HG03432 (cell line): ENCODE results near the gene IVNS1ABP.
"Not testable (repeated sequence)": the region's sequence is repeated elsewhere in the genome, so short reads cannot be mapped to it uniquely, and the experiment has no call there.

Source experiments
- ATAC-seq: cut with Tn5 transposase; IDR thresholded peaks from one replicate; pipeline ENCODE4 v1.9.1; 2021; ENCODE audit warnings: mild to moderate bottlenecking, moderate library complexity; ENCODE audit not compliant: unreplicated experiment

Gene IVNS1ABP

DNA sequence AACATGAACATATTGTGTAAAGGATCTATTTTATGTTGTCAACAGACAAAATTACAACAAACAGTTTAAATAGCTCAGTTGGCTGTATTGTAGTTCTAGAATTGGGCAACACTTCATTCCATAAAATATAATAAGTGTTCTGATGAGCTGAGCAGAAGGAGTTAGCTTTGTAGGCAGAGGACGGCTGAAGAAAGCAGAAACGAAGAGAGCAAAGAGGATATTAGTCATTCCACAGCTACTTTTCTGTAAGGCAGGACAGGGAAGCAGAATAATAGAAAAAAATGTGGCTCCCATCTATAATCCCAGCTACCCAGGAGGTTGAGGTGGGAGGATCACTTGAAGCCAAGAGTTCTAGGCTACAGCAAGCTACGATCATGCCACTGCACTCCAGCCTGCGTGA lies 20.2 kb upstream of the IVNS1ABP start:
- ATAC-seq: no peak

GRCh38 chr1:185334182-185334581 lies 17.1 kb upstream of the IVNS1ABP start:
- no peak for ATAC-seq

DNA sequence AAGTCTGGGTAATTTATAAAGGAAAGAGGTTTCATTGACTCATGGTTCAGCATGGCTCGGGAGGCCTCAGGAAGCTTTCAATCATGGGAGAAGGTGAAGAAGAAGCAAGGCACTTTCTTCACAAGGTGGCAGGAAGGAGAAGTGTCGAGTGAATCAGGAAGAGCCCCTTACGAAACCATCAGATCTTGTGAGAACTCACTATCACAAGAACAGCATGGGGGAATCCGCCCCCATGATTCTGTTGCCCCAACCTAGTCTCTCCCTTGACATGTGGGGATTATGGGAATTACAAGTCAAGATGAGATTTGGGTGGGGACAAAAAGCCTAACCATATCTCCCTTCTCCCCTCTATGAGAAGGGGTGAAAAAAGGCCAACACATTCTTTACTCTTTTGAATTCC lies 11.2 kb upstream of the IVNS1ABP start:
- no peak for ATAC-seq

DNA sequence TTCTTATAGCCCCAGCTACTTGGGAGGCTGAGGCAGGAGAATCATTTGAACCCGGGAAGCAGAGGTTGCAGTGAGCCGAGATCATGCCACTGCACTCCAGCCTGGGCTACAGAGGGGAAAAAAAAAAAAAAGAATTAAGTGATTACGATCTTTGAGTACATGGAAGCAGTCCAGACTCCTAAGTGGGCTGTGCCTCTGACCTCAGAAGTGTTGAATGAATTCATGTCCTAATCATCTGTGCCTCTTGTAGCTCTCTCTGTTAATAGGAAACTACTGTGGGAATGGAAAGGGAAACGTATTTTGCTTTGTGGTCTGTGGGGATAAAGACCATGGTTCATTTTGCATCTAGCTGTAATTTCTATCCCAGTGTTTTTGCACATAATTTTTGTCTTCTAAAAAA lies 8.4 kb upstream of the IVNS1ABP start:
- ATAC-seq: no peak

GRCh38 chr1:185324118-185324517 lies 7.1 kb upstream of the IVNS1ABP start:
- ATAC-seq: no peak

DNA sequence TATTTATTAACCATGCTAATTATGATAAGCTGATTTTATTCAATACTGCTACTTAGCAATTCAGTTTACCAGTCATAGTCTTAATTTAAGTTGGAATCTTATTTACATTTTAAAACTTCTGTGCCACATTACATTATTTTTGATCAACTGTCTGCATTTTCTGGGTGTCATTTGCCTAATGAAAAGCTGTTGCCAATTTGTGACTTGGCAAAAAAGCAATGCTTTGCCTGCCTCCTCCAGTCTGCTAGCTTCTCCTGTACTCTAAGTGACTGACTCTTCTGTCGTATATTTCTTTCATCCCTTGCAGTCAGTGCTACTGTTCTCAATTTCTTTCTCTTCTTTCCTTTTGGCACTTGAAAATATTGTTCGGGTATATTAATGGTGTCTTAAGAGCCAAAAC lies 5.6 kb upstream of the IVNS1ABP start:
- ATAC-seq: no peak

GRCh38 chr1:185321653-185322221 lies 4.7 kb upstream of the IVNS1ABP start:
- ATAC-seq: not testable (repeated sequence)

GRCh38 chr1:185321104-185321503 lies 4.1 kb upstream of the IVNS1ABP start:
- not testable (repeated sequence) for ATAC-seq

- no peak for ATAC-seq
These were observed 2.1 kb upstream of the IVNS1ABP start for GRCh38 chr1:185319139-185319475.

DNA sequence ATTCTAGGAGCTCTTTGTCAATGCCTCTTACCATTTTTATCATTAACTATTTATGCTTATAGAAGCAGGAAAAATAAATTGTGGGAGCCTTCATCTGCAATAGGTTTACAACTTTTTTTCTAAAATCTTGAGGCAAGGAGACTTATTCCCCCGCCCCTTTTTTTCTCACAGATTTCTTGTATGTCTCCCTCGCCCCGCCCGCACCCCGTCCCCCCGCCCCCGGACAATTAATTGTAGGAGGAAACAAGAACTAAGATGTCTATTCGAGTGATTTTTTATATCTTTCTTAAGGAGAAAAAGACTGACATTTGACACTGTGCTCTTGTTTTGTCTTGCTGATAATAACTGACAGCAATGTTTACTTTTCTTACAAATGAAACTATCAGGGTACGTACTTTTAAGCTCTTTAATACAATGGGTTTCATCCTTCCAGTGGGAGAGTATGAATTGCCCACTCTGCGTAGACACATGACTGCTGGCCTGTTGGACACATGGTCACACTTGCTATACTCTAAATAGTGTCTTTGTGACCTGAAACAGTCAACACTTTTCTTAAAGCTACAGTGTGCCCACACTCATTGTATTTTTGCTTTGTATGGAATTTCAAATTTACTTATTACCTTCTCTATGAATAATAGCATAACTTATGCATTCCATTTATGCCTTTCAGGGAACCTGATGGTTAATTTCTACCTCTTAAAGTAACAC lies 1.5 kb upstream of the IVNS1ABP start:
- no peak for ATAC-seq

DNA sequence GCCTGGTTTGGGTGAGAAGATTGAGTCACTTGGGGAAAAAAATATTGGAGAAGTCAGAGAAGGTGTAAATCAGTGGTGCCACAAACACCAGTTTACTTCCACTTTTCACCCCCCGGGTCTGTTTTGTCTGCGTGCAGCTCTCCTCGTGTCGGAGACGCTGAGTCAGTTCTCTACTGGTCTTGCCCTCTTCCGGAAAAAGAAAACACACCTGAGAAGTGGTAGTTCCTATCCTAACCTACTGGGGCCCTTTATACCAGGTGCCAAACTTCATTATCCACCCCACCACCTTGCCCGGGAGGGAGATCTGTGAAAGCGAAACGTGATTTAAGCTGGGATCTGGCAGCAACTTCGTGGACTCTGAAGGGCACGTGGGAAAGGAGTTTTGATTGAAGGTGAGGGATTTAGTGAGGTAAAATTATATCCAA lies 855 bp upstream of the IVNS1ABP start:
- peak; percentile 38 for ATAC-seq

- peak; percentile 56 for ATAC-seq
These were observed 645 bp downstream of the IVNS1ABP start for GRCh38 chr1:185316163-185317033.

- ATAC-seq: peak; percentile 0
These were observed 1.5 kb downstream of the IVNS1ABP start for GRCh38 chr1:185315445-185316071.

DNA sequence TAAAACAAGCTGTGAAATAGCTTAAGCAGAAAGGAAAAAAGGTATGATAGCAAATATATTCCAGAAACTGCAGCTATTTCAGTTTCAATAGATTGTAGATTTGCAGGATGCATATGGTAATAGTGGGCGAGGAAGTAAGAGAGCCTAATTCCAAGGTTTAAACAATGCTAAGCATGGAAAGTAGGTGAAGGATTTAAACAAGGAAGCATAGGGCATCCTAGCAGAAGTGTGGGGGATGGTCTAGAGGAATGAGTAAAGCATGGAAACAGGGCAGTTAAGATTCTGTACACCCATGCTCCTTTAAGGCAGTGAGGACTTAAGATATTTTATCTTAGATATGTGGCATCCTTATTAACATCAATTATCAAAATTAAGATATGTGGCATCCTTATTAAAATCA lies 2.6 kb downstream of the IVNS1ABP start:
- ATAC-seq: no peak

- ATAC-seq: no peak
These were observed 4.5 kb downstream of the IVNS1ABP start for GRCh38 chr1:185312361-185313138.

- no peak for ATAC-seq
These were observed 5.3 kb downstream of the IVNS1ABP start for GRCh38 chr1:185311589-185312225.

DNA sequence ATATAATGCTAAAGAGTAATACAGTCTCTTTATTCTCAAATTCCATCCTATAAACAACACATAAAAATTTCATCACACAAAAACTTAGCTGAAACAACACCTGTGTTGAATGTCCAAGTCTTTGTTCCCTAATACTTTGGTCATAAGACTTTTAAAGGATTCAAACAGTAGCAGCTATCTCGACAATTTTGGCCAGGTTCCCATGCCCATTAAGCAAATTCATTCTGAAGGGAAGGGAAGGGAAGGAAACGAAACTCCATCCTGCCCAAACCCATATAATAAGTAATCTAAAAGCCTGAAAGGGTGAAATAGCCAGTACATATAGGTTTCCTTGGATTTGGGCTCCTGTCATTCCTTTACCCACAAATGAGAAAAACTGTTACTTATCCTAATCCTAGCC lies 7.5 kb downstream of the IVNS1ABP start:
- ATAC-seq: no peak

DNA sequence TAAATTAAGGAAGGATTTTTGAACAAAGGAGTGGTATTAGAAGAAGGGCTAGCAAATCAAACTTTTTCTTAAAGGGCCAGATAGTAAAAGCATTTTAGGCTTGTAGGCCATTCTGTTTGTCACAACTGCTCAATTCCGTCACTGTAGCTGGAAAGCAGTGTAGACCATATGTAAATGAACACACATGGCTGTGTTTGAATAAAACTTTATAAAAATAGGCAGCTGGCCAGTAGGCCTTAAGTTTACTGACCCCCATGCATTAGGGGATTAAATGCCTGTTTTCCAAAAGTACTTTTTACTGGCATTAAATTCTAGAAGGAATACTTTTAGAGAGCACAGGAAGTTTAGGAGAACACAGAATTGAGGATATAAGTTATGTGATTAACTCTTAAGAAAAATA lies 8.9 kb downstream of the IVNS1ABP start:
- no peak for ATAC-seq

GRCh38 chr1:185305419-185305818 lies 11.6 kb downstream of the IVNS1ABP start:
- no peak for ATAC-seq

DNA sequence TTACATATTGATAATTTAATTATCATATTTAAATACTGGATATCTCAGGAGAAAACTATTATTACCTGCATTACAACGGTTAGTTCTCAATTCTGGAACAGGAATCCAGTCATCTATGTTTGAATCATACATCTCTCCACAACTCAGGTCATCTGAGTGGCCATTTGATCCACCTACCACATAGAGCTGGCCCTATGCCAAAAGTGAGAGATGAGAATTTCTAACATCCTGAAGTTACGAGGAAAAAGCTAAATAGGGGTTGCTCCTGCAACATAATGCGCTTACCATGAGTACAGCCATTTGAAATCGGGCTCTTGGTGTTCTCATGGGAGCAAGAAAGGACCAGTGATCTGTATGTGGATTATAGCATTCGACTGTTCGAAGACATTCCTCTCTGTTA lies 16.9 kb downstream of the IVNS1ABP start:
- ATAC-seq: no peak
